ENCODE data around the gene PDK3.

PDK3 gene

GRCh38 chrX:24444645-24445044, 20.4 kb upstream of the PDK3 start:
- Histone ChIP-seq H3K9me3 (ENCODE audit: control insufficient read depth, low read length) (peaks cover 5% of the 10 kb centered on the region), H3K9ac (ENCODE audit: low read length) (no peak overlapping the region), H3K4me1 (ENCODE audit: control insufficient read depth, insufficient read depth, low read length) (no peaks in the 10 kb centered on the region), H3K4me3 (ENCODE audit: low read length) (no peak overlapping the region), H3K27me3 (replicated peaks; ENCODE audit: control insufficient read depth, insufficient read depth, low read length) (peaks cover 6% of the 10 kb centered on the region), H3K36me3 (ENCODE audit: control insufficient read depth, insufficient read depth, low read length, severe bottlenecking) (no peaks in the 10 kb centered on the region)
- DNase-seq (ENCODE audit: low read depth): no peak

GRCh38 chrX:24448762-24449250, 16.3 kb upstream of the PDK3 start:
- H3K27me3 ChIP-seq (replicated peaks; ENCODE audit: control insufficient read depth, insufficient read depth, low read length): peaks cover 6% of the 10 kb centered on the region

GRCh38 chrX:24463077-24463476, 2.0 kb upstream of the PDK3 start:
- no peak for DNase-seq (ENCODE audit: low read depth)
- Histone ChIP-seq H3K4me3 (ENCODE audit: low read length) (no peak overlapping the region), H3K9me3 (ENCODE audit: control insufficient read depth, low read length) (no peaks in the 10 kb centered on the region), H3K4me1 (ENCODE audit: control insufficient read depth, insufficient read depth, low read length) (peaks cover 7% of the 10 kb centered on the region), H3K27me3 (replicated peaks; ENCODE audit: control insufficient read depth, insufficient read depth, low read length) (peaks cover 9% of the 10 kb centered on the region), H3K9ac (ENCODE audit: low read length) (no peak overlapping the region), H3K36me3 (ENCODE audit: control insufficient read depth, insufficient read depth, low read length, severe bottlenecking) (no peaks in the 10 kb centered on the region)

More at GRCh38 chrX:24448762-24449250, 16.3 kb upstream of the PDK3 start:
- Histone ChIP-seq H3K9ac (ENCODE audit: low read length) (no peak overlapping the region), H3K4me3 (ENCODE audit: low read length) (no peak overlapping the region), H3K36me3 (ENCODE audit: control insufficient read depth, insufficient read depth, low read length, severe bottlenecking) (no peaks in the 10 kb centered on the region), H3K9me3 (ENCODE audit: control insufficient read depth, low read length) (peaks cover 20% of the 10 kb centered on the region), H3K4me1 (ENCODE audit: control insufficient read depth, insufficient read depth, low read length) (no peaks in the 10 kb centered on the region)
- peak; percentile 15 for DNase-seq (ENCODE audit: low read depth)

GRCh38 chrX:24464498-24464835, 619 bp upstream of the PDK3 start:
- no peaks in the 10 kb centered on the region for H3K36me3 ChIP-seq (ENCODE audit: control insufficient read depth, insufficient read depth, low read length, severe bottlenecking)

GRCh38 chrX:24465532-24465865, 413 bp downstream of the PDK3 start:
- H3K9ac ChIP-seq (ENCODE audit: low read length): peak overlapping the region; percentile 84
- H3K4me3 ChIP-seq (ENCODE audit: low read length): peak overlapping the region; percentile 84
- no peaks in the 10 kb centered on the region for H3K9me3 ChIP-seq (ENCODE audit: control insufficient read depth, low read length)
- peaks cover 5% of the 10 kb centered on the region for H3K27me3 ChIP-seq (replicated peaks; ENCODE audit: control insufficient read depth, insufficient read depth, low read length)
- H3K36me3 ChIP-seq (ENCODE audit: control insufficient read depth, insufficient read depth, low read length, severe bottlenecking): no peaks in the 10 kb centered on the region
- H3K4me1 ChIP-seq (ENCODE audit: control insufficient read depth, insufficient read depth, low read length): peaks cover 11% of the 10 kb centered on the region
- peak; percentile 9 for DNase-seq (ENCODE audit: low read depth)

More at GRCh38 chrX:24464498-24464835, 619 bp upstream of the PDK3 start:
- DNase-seq (ENCODE audit: low read depth): no peak
- H3K4me3 ChIP-seq (ENCODE audit: low read length): peak overlapping the region; percentile 84
- H3K9ac ChIP-seq (ENCODE audit: low read length): peak overlapping the region; percentile 69
- H3K4me1 ChIP-seq (ENCODE audit: control insufficient read depth, insufficient read depth, low read length): peaks cover 11% of the 10 kb centered on the region
- H3K27me3 ChIP-seq (replicated peaks; ENCODE audit: control insufficient read depth, insufficient read depth, low read length): peaks cover 8% of the 10 kb centered on the region
- no peaks in the 10 kb centered on the region for H3K9me3 ChIP-seq (ENCODE audit: control insufficient read depth, low read length)

GRCh38 chrX:24466025-24466424, 939 bp downstream of the PDK3 start:
- Histone ChIP-seq H3K4me3 (ENCODE audit: low read length) (peak overlapping the region; percentile 84), H3K9me3 (ENCODE audit: control insufficient read depth, low read length) (no peaks in the 10 kb centered on the region), H3K4me1 (ENCODE audit: control insufficient read depth, insufficient read depth, low read length) (peaks cover 11% of the 10 kb centered on the region), H3K27me3 (replicated peaks; ENCODE audit: control insufficient read depth, insufficient read depth, low read length) (peaks cover 5% of the 10 kb centered on the region), H3K36me3 (ENCODE audit: control insufficient read depth, insufficient read depth, low read length, severe bottlenecking) (no peaks in the 10 kb centered on the region), H3K9ac (ENCODE audit: low read length) (no peak overlapping the region)
- peak; percentile 7 for DNase-seq (ENCODE audit: low read depth)

GRCh38 chrX:24468245-24468644, 3.2 kb downstream of the PDK3 start:
- peaks cover 3% of the 10 kb centered on the region for H3K27me3 ChIP-seq (replicated peaks; ENCODE audit: control insufficient read depth, insufficient read depth, low read length)
- no peak overlapping the region for H3K4me3 ChIP-seq (ENCODE audit: low read length)
- H3K9ac ChIP-seq (ENCODE audit: low read length): no peak overlapping the region
- H3K4me1 ChIP-seq (ENCODE audit: control insufficient read depth, insufficient read depth, low read length): peaks cover 11% of the 10 kb centered on the region
- no peaks in the 10 kb centered on the region for H3K9me3 ChIP-seq (ENCODE audit: control insufficient read depth, low read length)
- H3K36me3 ChIP-seq (ENCODE audit: control insufficient read depth, insufficient read depth, low read length, severe bottlenecking): no peaks in the 10 kb centered on the region
- no peak for DNase-seq (ENCODE audit: low read depth)

GRCh38 chrX:24471808-24472207, 6.7 kb downstream of the PDK3 start:
- peaks cover 11% of the 10 kb centered on the region for H3K4me1 ChIP-seq (ENCODE audit: control insufficient read depth, insufficient read depth, low read length)
- DNase-seq (ENCODE audit: low read depth): no peak
- no peaks in the 10 kb centered on the region for H3K36me3 ChIP-seq (ENCODE audit: control insufficient read depth, insufficient read depth, low read length, severe bottlenecking)
- H3K9ac ChIP-seq (ENCODE audit: low read length): no peak overlapping the region
- H3K9me3 ChIP-seq (ENCODE audit: control insufficient read depth, low read length): peaks cover 2% of the 10 kb centered on the region
- H3K4me3 ChIP-seq (ENCODE audit: low read length): no peak overlapping the region
- peaks cover 10% of the 10 kb centered on the region for H3K27me3 ChIP-seq (replicated peaks; ENCODE audit: control insufficient read depth, insufficient read depth, low read length)

GRCh38 chrX:24475480-24475879, 10.4 kb downstream of the PDK3 start:
- H3K9ac ChIP-seq (ENCODE audit: low read length): no peak overlapping the region
- peaks cover 2% of the 10 kb centered on the region for H3K9me3 ChIP-seq (ENCODE audit: control insufficient read depth, low read length)
- H3K36me3 ChIP-seq (ENCODE audit: control insufficient read depth, insufficient read depth, low read length, severe bottlenecking): no peaks in the 10 kb centered on the region
- H3K4me3 ChIP-seq (ENCODE audit: low read length): no peak overlapping the region
- no peaks in the 10 kb centered on the region for H3K4me1 ChIP-seq (ENCODE audit: control insufficient read depth, insufficient read depth, low read length)
- no peak for DNase-seq (ENCODE audit: low read depth)
- peaks cover 7% of the 10 kb centered on the region for H3K27me3 ChIP-seq (replicated peaks; ENCODE audit: control insufficient read depth, insufficient read depth, low read length)

GRCh38 chrX:24478509-24478908, 13.4 kb downstream of the PDK3 start:
- H3K27me3 ChIP-seq (replicated peaks; ENCODE audit: control insufficient read depth, insufficient read depth, low read length): peaks cover 22% of the 10 kb centered on the region
- H3K4me1 ChIP-seq (ENCODE audit: control insufficient read depth, insufficient read depth, low read length): no peaks in the 10 kb centered on the region
- DNase-seq (ENCODE audit: low read depth): no peak
- peaks cover 2% of the 10 kb centered on the region for H3K9me3 ChIP-seq (ENCODE audit: control insufficient read depth, low read length)
- H3K4me3 ChIP-seq (ENCODE audit: low read length): no peak overlapping the region
- H3K9ac ChIP-seq (ENCODE audit: low read length): no peak overlapping the region
- no peaks in the 10 kb centered on the region for H3K36me3 ChIP-seq (ENCODE audit: control insufficient read depth, insufficient read depth, low read length, severe bottlenecking)

- Histone ChIP-seq H3K9ac (ENCODE audit: low read length) (no peak overlapping the region), H3K4me3 (ENCODE audit: low read length) (no peak overlapping the region), H3K9me3 (ENCODE audit: control insufficient read depth, low read length) (peaks cover 2% of the 10 kb centered on the region), H3K4me1 (ENCODE audit: control insufficient read depth, insufficient read depth, low read length) (no peaks in the 10 kb centered on the region), H3K36me3 (ENCODE audit: control insufficient read depth, insufficient read depth, low read length, severe bottlenecking) (no peaks in the 10 kb centered on the region), H3K27me3 (replicated peaks; ENCODE audit: control insufficient read depth, insufficient read depth, low read length) (peaks cover 22% of the 10 kb centered on the region)
- no peak for DNase-seq (ENCODE audit: low read depth)
Observed at GRCh38 chrX:24479924-24480323, 14.8 kb downstream of the PDK3 start.

- Histone ChIP-seq H3K9ac (ENCODE audit: low read length) (no peak overlapping the region), H3K36me3 (ENCODE audit: control insufficient read depth, insufficient read depth, low read length, severe bottlenecking) (no peaks in the 10 kb centered on the region), H3K4me1 (ENCODE audit: control insufficient read depth, insufficient read depth, low read length) (no peaks in the 10 kb centered on the region), H3K27me3 (replicated peaks; ENCODE audit: control insufficient read depth, insufficient read depth, low read length) (peaks cover 24% of the 10 kb centered on the region), H3K4me3 (ENCODE audit: low read length) (no peak overlapping the region), H3K9me3 (ENCODE audit: control insufficient read depth, low read length) (peaks cover 2% of the 10 kb centered on the region)
- no peak for DNase-seq (ENCODE audit: low read depth)
Observed at GRCh38 chrX:24480400-24480865, 15.3 kb downstream of the PDK3 start.

Measured in adipocyte (in vitro differentiated cells).